K562 (cell line): ENCODE measurements around the gene ABHD14A.

Experiments used
- CEBPB ChIP-seq: fragments of 450-650 bp; IDR thresholded peaks from 2 replicates; pipeline ENCODE4 v1.6.1; 2016; ENCODE audit warnings: missing genetic modification characterization, missing compliant biosample characterization
- HDAC1 ChIP-seq, 2 experiments: fragments of 450-650 bp; IDR thresholded peaks; 2 replicates each; pipeline ENCODE4 v1.6.1; 2016 to 2017; ENCODE audit warnings: inconsistent platforms in 1 of 2, mild to moderate bottlenecking in 1 of 2, moderate library complexity in 1 of 2
- KAT8 ChIP-seq: fragments of 450-650 bp; IDR thresholded peaks from 2 replicates; pipeline ENCODE4 v1.6.1; 2016; ENCODE audit warnings: low read depth, mild to moderate bottlenecking
- MYBL2 ChIP-seq, 2 experiments: fragments of 450-650 bp in 1 of 2; sonication (generic) in 1 of 2; formaldehyde crosslinking in 1 of 2; IDR thresholded peaks; 2 replicates each; pipeline versions ENCODE4 v1.6.1 to v1.8.1; 2017 to 2022; ENCODE audit warnings: borderline replicate concordance in 1 of 2, inconsistent platforms in 1 of 2, low read depth in 1 of 2, mild to moderate bottlenecking in 1 of 2, missing genetic modification reagents in 1 of 2, moderate library complexity in 1 of 2
- NR2C1 ChIP-seq, 2 experiments: fragments of 450-650 bp; IDR thresholded peaks; 2 replicates each; pipeline ENCODE4 v1.6.1; 2017; ENCODE audit warnings: mild to moderate bottlenecking in 2 of 2, antibody characterized with exemption in 1 of 2, inconsistent platforms in 1 of 2, missing compliant biosample characterization in 1 of 2, missing genetic modification characterization in 1 of 2
- POLR2A ChIP-seq: fragments of 450-650 bp; conservative IDR thresholded peaks from 2 replicates; pipeline ENCODE4 v1.6.1; 2016
- PREB ChIP-seq: sonication (generic); formaldehyde crosslinking; IDR thresholded peaks from 2 replicates; pipeline ENCODE4 v1.8.1; 2023; ENCODE audit warnings: mild to moderate bottlenecking, missing genetic modification reagents
- SREBF2 ChIP-seq: sonication (generic); formaldehyde crosslinking; IDR thresholded peaks from 2 replicates; pipeline ENCODE4 v1.4.0; 2020; ENCODE audit warnings: mild to moderate bottlenecking, missing genetic modification reagents
- USF1 ChIP-seq: sonication (generic); formaldehyde crosslinking; IDR thresholded peaks from 2 replicates; pipeline ENCODE4 v1.9.0; 2022; ENCODE audit warnings: mild to moderate bottlenecking, missing genetic modification reagents
- ZFX ChIP-seq: sonication (generic); formaldehyde crosslinking; IDR thresholded peaks from 2 replicates; pipeline ENCODE4 v1.8.0; 2022; ENCODE audit warnings: mild to moderate bottlenecking, missing genetic modification reagents, moderate library complexity
- ZNF280B ChIP-seq: fragments of 250-450 bp; sonication (Bioruptor Pico); IDR thresholded peaks from 2 replicates; pipeline ENCODE4 v1.5.1; 2021; ENCODE audit warnings: mild to moderate bottlenecking

- no peak for TF ChIP-seq ZFX (CRISPR knock-in tag)
- no peak for TF ChIP-seq PREB
- TF ChIP-seq MYBL2 (IDR thresholded peaks at IDR 0.05; ENCODE audit: low read depth), result no peak
- no peak for TF ChIP-seq MYBL2 (CRISPR knock-in tag; IDR thresholded peaks at IDR 0.05; ENCODE audit: borderline replicate concordance)
- TF ChIP-seq POLR2A, result no peak
- TF ChIP-seq CEBPB (tag), result no peak
- no peak for TF ChIP-seq ZNF280B
- no peak for TF ChIP-seq KAT8
- no peak for TF ChIP-seq SREBF2 (CRISPR knock-in tag)
- no peak for TF ChIP-seq HDAC1 (IDR thresholded peaks at IDR 0.05)
- TF ChIP-seq USF1 (CRISPR knock-in tag), result no peak
- no peak for TF ChIP-seq NR2C1 (IDR thresholded peaks at IDR 0.05)
- no peak for TF ChIP-seq NR2C1 (tag; IDR thresholded peaks at IDR 0.05)
These were observed 19.7 kb downstream of the ABHD14A start for GRCh38 chr3:51994530-51994929.
